HepG2 (cell line): Measurements from ENCODE around the gene GLYATL3. TPM values are rescaled to one million over a fixed set of nuclear protein-coding genes. Genes with fewer than 3 reads are reported as not detected.

Experiments used
- ARHGAP35 ChIP-seq: sonication (generic); formaldehyde crosslinking; IDR thresholded peaks from 2 replicates; pipeline ENCODE4 v1.9.0; 2022; ENCODE audit warnings: mild to moderate bottlenecking, inconsistent platforms, moderate library complexity, missing genetic modification reagents, borderline replicate concordance
- ATM ChIP-seq: fragments of 450-650 bp; IDR thresholded peaks from 2 replicates; pipeline ENCODE4 v1.7.1; 2017; ENCODE audit warnings: mild to moderate bottlenecking, borderline replicate concordance
- ELF3 ChIP-seq: IDR thresholded peaks from 2 replicates; pipeline ENCODE4 v1.6.1; 2016; ENCODE audit warnings: missing genetic modification reagents, missing compliant biosample characterization
- HOXA5 ChIP-seq: sonication (generic); formaldehyde crosslinking; IDR thresholded peaks from 2 replicates; pipeline ENCODE4 v1.4.0; 2020; ENCODE audit warnings: missing genetic modification reagents
- RAD21 ChIP-seq: fragments of 450-650 bp; formaldehyde crosslinking; IDR thresholded peaks from 2 replicates; pipeline ENCODE4 v1.5.0; 2020; ENCODE audit warnings: mild to moderate bottlenecking
- RNF2 ChIP-seq: fragments of 450-650 bp; conservative IDR thresholded peaks from 2 replicates; pipeline ENCODE4 v1.6.1; 2016; ENCODE audit warnings: low read depth
- SUZ12 ChIP-seq: fragments of 150-350 bp; IDR thresholded peaks from 2 replicates; pipeline ENCODE4 v1.6.1; 2014; ENCODE audit warnings: low read depth, low read length
- ZBTB38 ChIP-seq: sonication (generic); formaldehyde crosslinking; IDR thresholded peaks from 2 replicates; pipeline ENCODE4 v1.5.1; 2020; ENCODE audit warnings: mild to moderate bottlenecking, missing genetic modification reagents
- ZNF12 ChIP-seq: sonication (generic); formaldehyde crosslinking; IDR thresholded peaks from 2 replicates; pipeline ENCODE4 v1.5.0; 2020; ENCODE audit warnings: missing genetic modification reagents
- ZNF276 ChIP-seq: sonication (generic); formaldehyde crosslinking; IDR thresholded peaks from 2 replicates; pipeline ENCODE4 v1.4.0; 2020; ENCODE audit warnings: mild to moderate bottlenecking, low read depth, missing genetic modification reagents
- ZNF362 ChIP-seq: sonication (generic); formaldehyde crosslinking; IDR thresholded peaks from 2 replicates; pipeline ENCODE4 v1.4.0; 2020; ENCODE audit warnings: missing genetic modification reagents, mild to moderate bottlenecking, borderline replicate concordance
- ZNF777 ChIP-seq: sonication (generic); formaldehyde crosslinking; IDR thresholded peaks from 2 replicates; pipeline ENCODE4 v1.4.0; 2020; ENCODE audit warnings: missing genetic modification reagents
- polyA plus RNA-seq, 8 experiments: library from polyadenylated mRNA; depleted of rRNA in 3 of 8; stranded (reverse) in 7 of 8; unstranded in 1 of 8; fragments of >200 nt; fragmentation: Illumina TruSeq in 4 of 8; extraction: Trizol in 4 of 8; gene quantifications; 2 replicates each; pipeline versions ENCODE4 v1.2.1 to v1.2.3, GENCODE V29; 2011 to 2016; ENCODE audit warnings: low read depth in 4 of 8, missing spikeins in 1 of 8, mixed read lengths in 1 of 8; ENCODE audit not compliant: insufficient read depth in 1 of 8
- total RNA-seq, 5 experiments: library from RNA; depleted of rRNA; stranded (reverse); fragments of >200 nt; fragmentation: Illumina TruSeq; extraction: Trizol; gene quantifications; 2 replicates each; pipeline ENCODE4 v1.2.3, GENCODE V29; 2016; ENCODE audit warnings: low read depth in 1 of 5
- TF ChIP-seq, protein P1 (sequence below): sonication (generic); formaldehyde crosslinking; IDR thresholded peaks from 2 replicates; pipeline ENCODE4 v1.4.0; 2020; ENCODE audit warnings: missing genetic modification reagents, borderline replicate concordance
- TF ChIP-seq, protein P2 (sequence below): sonication (generic); formaldehyde crosslinking; IDR thresholded peaks from 2 replicates; pipeline ENCODE4 v1.5.0; 2020; ENCODE audit warnings: missing genetic modification reagents, mild to moderate bottlenecking, borderline replicate concordance
- TF ChIP-seq, protein P3 (sequence below): sonication (generic); formaldehyde crosslinking; IDR thresholded peaks from one replicate; pipeline ENCODE4 v1.5.1; 2020; ENCODE audit warnings: mild to moderate bottlenecking, missing genetic modification reagents; ENCODE audit errors: not compliant biosample characterization

GLYATL3 gene
- total and polyA plus RNA-seq, 2 of the 13 experiments (the other 11 are each of a cell fraction or from before 2014, with no cell fraction given), result 0.05 TPM; not detected in 1

- TF ChIP-seq RNF2, result no peak
- no peak for TF ChIP-seq ZBTB38 (CRISPR knock-in tag)
- TF ChIP-seq, protein P1, sequence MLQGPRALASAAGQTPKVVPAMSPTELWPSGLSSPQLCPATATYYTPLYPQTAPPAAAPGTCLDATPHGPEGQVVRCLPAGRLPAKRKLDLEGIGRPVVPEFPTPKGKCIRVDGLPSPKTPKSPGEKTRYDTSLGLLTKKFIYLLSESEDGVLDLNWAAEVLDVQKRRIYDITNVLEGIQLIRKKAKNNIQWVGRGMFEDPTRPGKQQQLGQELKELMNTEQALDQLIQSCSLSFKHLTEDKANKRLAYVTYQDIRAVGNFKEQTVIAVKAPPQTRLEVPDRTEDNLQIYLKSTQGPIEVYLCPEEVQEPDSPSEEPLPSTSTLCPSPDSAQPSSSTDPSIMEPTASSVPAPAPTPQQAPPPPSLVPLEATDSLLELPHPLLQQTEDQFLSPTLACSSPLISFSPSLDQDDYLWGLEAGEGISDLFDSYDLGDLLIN (CRISPR knock-in tag), result no peak
- no peak for TF ChIP-seq ARHGAP35 (CRISPR knock-in tag)
- TF ChIP-seq, protein P2, sequence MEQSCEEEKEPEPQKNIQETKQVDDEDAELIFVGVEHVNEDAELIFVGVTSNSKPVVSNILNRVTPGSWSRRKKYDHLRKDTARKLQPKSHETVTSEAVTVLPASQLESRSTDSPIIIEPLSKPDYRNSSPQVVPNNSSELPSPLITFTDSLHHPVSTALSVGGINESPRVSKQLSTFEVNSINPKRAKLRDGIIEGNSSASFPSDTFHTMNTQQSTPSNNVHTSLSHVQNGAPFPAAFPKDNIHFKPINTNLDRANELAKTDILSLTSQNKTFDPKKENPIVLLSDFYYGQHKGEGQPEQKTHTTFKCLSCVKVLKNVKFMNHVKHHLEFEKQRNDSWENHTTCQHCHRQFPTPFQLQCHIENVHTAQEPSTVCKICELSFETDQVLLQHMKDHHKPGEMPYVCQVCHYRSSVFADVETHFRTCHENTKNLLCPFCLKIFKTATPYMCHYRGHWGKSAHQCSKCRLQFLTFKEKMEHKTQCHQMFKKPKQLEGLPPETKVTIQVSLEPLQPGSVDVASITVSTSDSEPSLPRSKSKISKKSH (CRISPR knock-in tag), result no peak
- TF ChIP-seq ZNF276 (CRISPR knock-in tag), result no peak
- TF ChIP-seq ZNF777 (CRISPR knock-in tag), result no peak
- no peak for TF ChIP-seq SUZ12
- TF ChIP-seq RAD21 (CRISPR knock-in tag), result peak; percentile 85
- TF ChIP-seq, protein P3, sequence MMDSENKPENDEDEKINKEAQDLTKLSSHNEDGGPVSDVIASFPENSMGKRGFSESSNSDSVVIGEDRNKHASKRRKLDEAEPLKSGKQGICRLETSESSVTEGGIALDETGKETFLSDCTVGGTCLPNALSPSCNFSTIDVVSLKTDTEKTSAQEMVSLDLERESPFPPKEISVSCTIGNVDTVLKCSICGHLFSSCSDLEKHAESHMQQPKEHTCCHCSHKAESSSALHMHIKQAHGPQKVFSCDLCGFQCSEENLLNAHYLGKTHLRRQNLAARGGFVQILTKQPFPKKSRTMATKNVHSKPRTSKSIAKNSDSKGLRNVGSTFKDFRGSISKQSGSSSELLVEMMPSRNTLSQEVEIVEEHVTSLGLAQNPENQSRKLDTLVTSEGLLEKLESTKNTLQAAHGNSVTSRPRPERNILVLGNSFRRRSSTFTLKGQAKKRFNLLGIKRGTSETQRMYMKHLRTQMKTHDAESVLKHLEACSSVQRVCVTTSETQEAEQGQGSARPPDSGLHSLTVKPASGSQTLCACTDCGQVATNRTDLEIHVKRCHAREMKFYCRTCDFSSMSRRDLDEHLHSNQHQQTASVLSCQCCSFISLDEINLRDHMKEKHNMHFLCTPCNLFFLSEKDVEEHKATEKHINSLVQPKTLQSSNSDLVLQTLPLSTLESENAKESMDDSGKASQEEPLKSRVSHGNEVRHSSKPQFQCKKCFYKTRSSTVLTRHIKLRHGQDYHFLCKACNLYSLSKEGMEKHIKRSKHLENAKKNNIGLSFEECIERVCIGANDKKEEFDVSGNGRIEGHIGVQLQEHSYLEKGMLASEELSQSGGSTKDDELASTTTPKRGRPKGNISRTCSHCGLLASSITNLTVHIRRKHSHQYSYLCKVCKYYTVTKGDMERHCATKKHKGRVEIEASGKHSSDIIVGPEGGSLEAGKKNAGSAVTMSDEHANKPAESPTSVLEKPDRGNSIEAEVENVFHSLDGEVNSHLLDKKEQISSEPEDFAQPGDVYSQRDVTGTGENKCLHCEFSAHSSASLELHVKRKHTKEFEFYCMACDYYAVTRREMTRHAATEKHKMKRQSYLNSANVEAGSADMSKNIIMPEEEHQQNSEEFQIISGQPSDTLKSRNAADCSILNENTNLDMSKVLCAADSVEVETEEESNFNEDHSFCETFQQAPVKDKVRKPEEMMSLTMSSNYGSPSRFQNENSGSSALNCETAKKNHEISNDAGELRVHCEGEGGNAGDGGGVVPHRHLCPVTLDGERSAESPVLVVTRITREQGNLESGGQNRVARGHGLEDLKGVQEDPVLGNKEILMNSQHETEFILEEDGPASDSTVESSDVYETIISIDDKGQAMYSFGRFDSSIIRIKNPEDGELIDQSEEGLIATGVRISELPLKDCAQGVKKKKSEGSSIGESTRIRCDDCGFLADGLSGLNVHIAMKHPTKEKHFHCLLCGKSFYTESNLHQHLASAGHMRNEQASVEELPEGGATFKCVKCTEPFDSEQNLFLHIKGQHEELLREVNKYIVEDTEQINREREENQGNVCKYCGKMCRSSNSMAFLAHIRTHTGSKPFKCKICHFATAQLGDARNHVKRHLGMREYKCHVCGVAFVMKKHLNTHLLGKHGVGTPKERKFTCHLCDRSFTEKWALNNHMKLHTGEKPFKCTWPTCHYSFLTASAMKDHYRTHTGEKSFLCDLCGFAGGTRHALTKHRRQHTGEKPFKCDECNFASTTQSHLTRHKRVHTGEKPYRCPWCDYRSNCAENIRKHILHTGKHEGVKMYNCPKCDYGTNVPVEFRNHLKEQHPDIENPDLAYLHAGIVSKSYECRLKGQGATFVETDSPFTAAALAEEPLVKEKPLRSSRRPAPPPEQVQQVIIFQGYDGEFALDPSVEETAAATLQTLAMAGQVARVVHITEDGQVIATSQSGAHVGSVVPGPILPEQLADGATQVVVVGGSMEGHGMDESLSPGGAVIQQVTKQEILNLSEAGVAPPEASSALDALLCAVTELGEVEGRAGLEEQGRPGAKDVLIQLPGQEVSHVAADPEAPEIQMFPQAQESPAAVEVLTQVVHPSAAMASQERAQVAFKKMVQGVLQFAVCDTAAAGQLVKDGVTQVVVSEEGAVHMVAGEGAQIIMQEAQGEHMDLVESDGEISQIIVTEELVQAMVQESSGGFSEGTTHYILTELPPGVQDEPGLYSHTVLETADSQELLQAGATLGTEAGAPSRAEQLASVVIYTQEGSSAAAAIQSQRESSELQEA (CRISPR knock-in tag), result no peak
- peak; percentile 50 for TF ChIP-seq ZNF362
- no peak for TF ChIP-seq HOXA5 (CRISPR knock-in tag)
- no peak for TF ChIP-seq ZNF12 (CRISPR knock-in tag)
- TF ChIP-seq ELF3, result peak; percentile 51
- TF ChIP-seq ATM, result no peak
Measured at GRCh38 chr6:49531774-49532569, 32.2 kb downstream of the GLYATL3 start (continued).
